MCF 10A (cell line): ENCODE data around the gene KLF7. TPM values are rescaled to one million over a fixed set of nuclear protein-coding genes. Genes with fewer than 3 reads are reported as not detected.

Source experiments
- BruUV-seq: library from RNA; stranded (reverse); fragments of 400-500 nt; replicated peaks from 2 replicates; lab custom pipeline; 2021; lab: Mats Ljungman, UMichigan
- CTCF ChIA-PET: fragments of 300-600 bp; sonication (Branson Sonifier 250); formaldehyde crosslinking; extraction: SDS; loops from one replicate; lab custom pipeline; 2021; ENCODE audit warnings: antibody characterized with exemption, inconsistent platforms; lab: Yijun Ruan, JAX
- POLR2A ChIA-PET: fragments of 300-600, 350-650 bp; sonication (Branson Sonifier 250); formaldehyde crosslinking; extraction: SDS; loops from one replicate; lab custom pipeline; 2020; ENCODE audit warnings: antibody characterized with exemption, inconsistent platforms; lab: Yijun Ruan, JAX
- DNase-seq: peaks from one replicate; pipeline ENCODE4 v3.0.0-alpha.2; 2018; ENCODE audit not compliant: unreplicated experiment
- H3K27ac Mint-ChIP-seq: one replicate; pipeline ENCODE4 v1.8.0; 2022; ENCODE audit warnings: mild to moderate bottlenecking, low read depth, mixed read lengths; ENCODE audit not compliant: unreplicated experiment
- H3K27me3 Mint-ChIP-seq: one replicate; pipeline ENCODE4 v1.8.0; 2022; ENCODE audit warnings: mixed read lengths; ENCODE audit not compliant: insufficient read depth, unreplicated experiment
- H3K36me3 Mint-ChIP-seq: one replicate; pipeline ENCODE4 v1.8.0; 2022; ENCODE audit warnings: mild to moderate bottlenecking, moderate library complexity, mixed read lengths; ENCODE audit not compliant: insufficient read depth, unreplicated experiment
- H3K4me1 Mint-ChIP-seq: one replicate; pipeline ENCODE4 v1.8.0; 2022; ENCODE audit warnings: mixed read lengths; ENCODE audit not compliant: insufficient read depth, unreplicated experiment
- H3K4me3 Mint-ChIP-seq: one replicate; pipeline ENCODE4 v1.8.0; 2022; ENCODE audit warnings: mild to moderate bottlenecking, moderate library complexity, mixed read lengths; ENCODE audit not compliant: unreplicated experiment
- H3K9me3 Mint-ChIP-seq: one replicate; pipeline ENCODE4 v1.8.0; 2022; ENCODE audit warnings: mixed read lengths; ENCODE audit not compliant: unreplicated experiment
- intact Hi-C: fragments of 100-400 bp; cut with micrococcal nuclease; formaldehyde crosslinking; loops from 2 replicates; pipeline ENCODE4 v1.14.1; 2022
- total RNA-seq: library from RNA; stranded (reverse); gene quantifications from 2 replicates; pipeline ENCODE4 v1.2.3, GENCODE V29; 2022
- TF ChIP-seq, protein P1 (sequence below): fragments of 200-600 bp; IDR thresholded peaks from one replicate; pipeline ENCODE4 v1.8.0; 2022; ENCODE audit warnings: antibody characterized with exemption, mild to moderate bottlenecking; ENCODE audit not compliant: unreplicated experiment

Gene KLF7
- total RNA-seq, 1 experiment from 2014 or later: 40.1 TPM

DNA sequence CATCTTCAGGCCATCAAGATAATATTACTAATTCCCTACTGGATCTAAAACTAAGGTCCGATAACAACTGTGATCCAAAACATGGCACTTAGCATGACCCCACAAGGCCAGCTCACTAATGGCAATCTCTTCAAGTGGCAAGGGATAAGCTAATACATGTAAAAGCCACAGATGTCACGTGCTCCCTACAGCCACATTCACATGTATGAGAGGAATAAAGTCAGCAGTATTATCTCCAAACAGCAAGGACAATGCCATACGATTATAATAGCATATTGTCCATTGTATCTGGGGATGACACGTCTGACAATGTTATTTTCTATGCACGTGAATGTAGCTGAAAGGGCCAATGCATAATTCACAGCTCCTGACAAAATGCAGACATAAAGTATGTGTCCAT lies 56.0 kb downstream of the KLF7 start:
- Mint-ChIP-seq H3K4me1 (no peaks in the 10 kb centered on the region), H3K9me3 (no peaks in the 10 kb centered on the region), H3K36me3 (peaks cover 42% of the 10 kb centered on the region), H3K27ac (no peak overlapping the region), H3K27me3 (no peaks in the 10 kb centered on the region), H3K4me3 (no peak overlapping the region)
- BruUV-seq: no TSS peak
- DNase-seq: no peak
- intact Hi-C loops: no loop called here
- CTCF ChIA-PET: interaction anchor here (0.6 to 1.0 kb wide), 3 partner anchors 31 to 363 kb away, joined by 3 to 4 read pairs (median 4); no protein-coding TSS in a partner anchor
- POLR2A ChIA-PET: interaction anchor here (1.5 kb wide), 1 partner anchor 53 kb away, joined by 3 read pairs; no protein-coding TSS in a partner anchor
- TF ChIP-seq, protein P1, sequence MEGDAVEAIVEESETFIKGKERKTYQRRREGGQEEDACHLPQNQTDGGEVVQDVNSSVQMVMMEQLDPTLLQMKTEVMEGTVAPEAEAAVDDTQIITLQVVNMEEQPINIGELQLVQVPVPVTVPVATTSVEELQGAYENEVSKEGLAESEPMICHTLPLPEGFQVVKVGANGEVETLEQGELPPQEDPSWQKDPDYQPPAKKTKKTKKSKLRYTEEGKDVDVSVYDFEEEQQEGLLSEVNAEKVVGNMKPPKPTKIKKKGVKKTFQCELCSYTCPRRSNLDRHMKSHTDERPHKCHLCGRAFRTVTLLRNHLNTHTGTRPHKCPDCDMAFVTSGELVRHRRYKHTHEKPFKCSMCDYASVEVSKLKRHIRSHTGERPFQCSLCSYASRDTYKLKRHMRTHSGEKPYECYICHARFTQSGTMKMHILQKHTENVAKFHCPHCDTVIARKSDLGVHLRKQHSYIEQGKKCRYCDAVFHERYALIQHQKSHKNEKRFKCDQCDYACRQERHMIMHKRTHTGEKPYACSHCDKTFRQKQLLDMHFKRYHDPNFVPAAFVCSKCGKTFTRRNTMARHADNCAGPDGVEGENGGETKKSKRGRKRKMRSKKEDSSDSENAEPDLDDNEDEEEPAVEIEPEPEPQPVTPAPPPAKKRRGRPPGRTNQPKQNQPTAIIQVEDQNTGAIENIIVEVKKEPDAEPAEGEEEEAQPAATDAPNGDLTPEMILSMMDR: no peak

DNA sequence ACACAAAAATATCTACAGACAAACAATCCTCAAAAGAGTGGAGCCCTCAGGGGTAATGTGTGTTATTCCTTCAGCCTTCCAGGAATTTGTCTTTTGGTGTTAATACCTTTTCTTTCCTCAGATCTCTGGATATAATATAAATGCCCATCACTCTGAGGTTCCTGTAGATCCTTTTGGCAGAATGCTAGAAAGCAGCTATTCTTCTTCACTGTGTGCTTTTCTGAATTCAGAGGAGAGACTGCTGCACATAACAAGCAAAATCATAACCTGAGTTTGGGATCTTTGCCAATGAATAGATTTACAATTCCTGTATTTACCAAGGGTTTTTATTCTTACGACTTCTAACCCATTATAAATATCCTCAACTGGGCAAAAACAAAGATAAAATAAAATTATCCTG lies 57.3 kb downstream of the KLF7 start:
- POLR2A ChIA-PET: interaction anchor here (1.5 kb wide), 1 partner anchor 54 kb away, joined by 3 read pairs; no protein-coding TSS in a partner anchor

DNA sequence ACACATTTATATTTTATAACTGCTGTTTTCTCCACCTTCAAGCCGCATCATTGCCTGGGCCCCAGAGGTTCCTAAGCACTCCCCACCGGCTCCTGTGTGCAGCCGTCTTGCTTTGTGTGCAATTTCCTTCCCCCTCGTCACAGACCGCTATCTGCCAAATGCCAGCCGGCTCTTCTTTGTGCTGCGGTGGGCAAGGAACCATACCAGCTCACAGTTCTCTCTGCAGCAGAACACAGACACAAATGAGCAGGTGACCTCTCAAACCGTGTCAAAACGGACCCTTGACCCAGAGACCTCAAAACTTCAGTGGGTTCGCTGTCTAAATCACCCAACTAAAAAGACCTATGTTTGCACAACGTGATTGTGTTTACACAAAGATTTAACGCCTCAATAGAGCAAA lies 58.2 kb downstream of the KLF7 start:
- POLR2A ChIA-PET: no interaction called here
- BruUV-seq: no TSS peak
- Mint-ChIP-seq H3K36me3 (peaks cover 42% of the 10 kb centered on the region), H3K4me1 (no peaks in the 10 kb centered on the region), H3K27me3 (no peaks in the 10 kb centered on the region), H3K9me3 (no peaks in the 10 kb centered on the region), H3K4me3 (no peak overlapping the region), H3K27ac (no peak overlapping the region)
- TF ChIP-seq, protein P1: no peak
- no peak for DNase-seq
- intact Hi-C loops: no loop called here
- CTCF ChIA-PET: interaction anchor here (0.7 kb wide), 1 partner anchor 9 kb away, joined by 3 read pairs; no protein-coding TSS in a partner anchor

More for the DNA sequence above, 57.3 kb downstream of the KLF7 start:
- BruUV-seq: no TSS peak
- DNase-seq: no peak
- peaks cover 42% of the 10 kb centered on the region for H3K36me3 Mint-ChIP-seq
- TF ChIP-seq, protein P1: no peak
- CTCF ChIA-PET: interaction anchor here (1.0 kb wide), 1 partner anchor 365 kb away, joined by 4 read pairs; no protein-coding TSS in a partner anchor
- no peaks in the 10 kb centered on the region for H3K9me3 Mint-ChIP-seq
- H3K27ac Mint-ChIP-seq: no peak overlapping the region
- H3K4me3 Mint-ChIP-seq: no peak overlapping the region
- H3K27me3 Mint-ChIP-seq: no peaks in the 10 kb centered on the region
- H3K4me1 Mint-ChIP-seq: no peaks in the 10 kb centered on the region
- intact Hi-C loops: no loop called here

DNA sequence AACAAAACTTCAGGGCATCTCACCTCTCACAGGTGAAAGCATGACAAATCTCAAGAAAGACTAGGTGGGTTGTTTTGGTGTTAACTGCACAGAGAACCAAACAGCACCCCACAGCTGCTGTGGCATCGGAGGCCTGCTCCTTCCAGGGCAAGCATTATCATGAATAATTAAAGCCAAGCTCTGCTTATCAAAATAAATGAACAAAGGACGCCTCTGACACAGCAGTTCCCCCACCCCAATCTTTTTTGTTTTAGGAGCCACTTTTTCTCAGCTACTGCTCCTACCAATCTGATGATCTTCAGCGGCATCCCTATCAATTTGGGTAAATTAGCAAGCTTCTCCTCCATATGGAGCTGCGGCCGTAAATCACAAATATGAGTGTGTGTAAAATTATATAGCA lies 58.6 kb downstream of the KLF7 start:
- no peaks in the 10 kb centered on the region for H3K4me1 Mint-ChIP-seq
- no peak for DNase-seq
- intact Hi-C loops: no loop called here
- POLR2A ChIA-PET: interaction anchor here (1.5 kb wide), 1 partner anchor 9 kb away, joined by 4 read pairs; no protein-coding TSS in a partner anchor
- BruUV-seq: no TSS peak
- H3K27me3 Mint-ChIP-seq: no peaks in the 10 kb centered on the region
- CTCF ChIA-PET: interaction anchor here (1.1 kb wide), 1 partner anchor 57 kb away, joined by 3 read pairs; no protein-coding TSS in a partner anchor
- no peak overlapping the region for H3K27ac Mint-ChIP-seq
- TF ChIP-seq, protein P1: no peak
- H3K36me3 Mint-ChIP-seq: peaks cover 42% of the 10 kb centered on the region
- no peak overlapping the region for H3K4me3 Mint-ChIP-seq
- H3K9me3 Mint-ChIP-seq: no peaks in the 10 kb centered on the region
